GM12878 (cell line): Measurements from ENCODE around the gene ARSJ. TPM values are rescaled to one million over a fixed set of nuclear protein-coding genes. Genes with fewer than 3 reads are reported as not detected.

Experiments used
- ATAC-seq: fragments of 200-7000 bp; cut with Tn5 transposase; 3 replicates; pipeline ENCODE4 v1.9.1; 2020; ENCODE audit warnings: mild to moderate bottlenecking, moderate library complexity
- BruUV-seq: library from RNA; stranded (reverse); fragments of 400-500 nt; replicated peaks from 2 replicates; lab custom pipeline; 2021; lab: Mats Ljungman, UMichigan
- CTCF ChIA-PET: fragments of 300-600 bp; sonication (Branson Sonifier 250); formaldehyde crosslinking; extraction: SDS; loops from one replicate; lab custom pipeline; 2021; ENCODE audit warnings: inconsistent platforms; lab: Yijun Ruan, JAX
- POLR2A ChIA-PET: fragments of 350-600 bp; formaldehyde crosslinking; extraction: SDS; loops from one replicate; lab custom pipeline; 2021; ENCODE audit warnings: inconsistent platforms; lab: Charles Lee
- RAD21 ChIA-PET: fragments of 300-600 bp; sonication (Branson Sonifier 250); formaldehyde crosslinking; loops from one replicate; lab custom pipeline; 2023; ENCODE audit warnings: antibody characterized with exemption; ENCODE audit not compliant: unreplicated experiment; lab: Charles Lee
- SMC1A ChIA-PET: fragments of 300-600 bp; sonication (Branson Sonifier 250); formaldehyde crosslinking; loops from one replicate; lab custom pipeline; 2023; ENCODE audit not compliant: unreplicated experiment, uncharacterized antibody; lab: Charles Lee
- DNase-seq: peaks from one replicate; pipeline ENCODE4 v3.0.0-alpha.2; 2011; ENCODE audit warnings: low read depth, low spot score
- FAIRE-seq: peaks from 3 replicates; lab custom pipeline; 2011; peaks lifted over from hg19 to GRCh38; lab: Jason Lieb, UNC
- H2AFZ ChIP-seq: 2 replicates; pipeline ENCODE4 v1.6.0; 2011; ENCODE audit warnings: low read depth, low read length, control low read depth; ENCODE audit not compliant: control insufficient read depth
- H3K27ac ChIP-seq: 2 replicates; pipeline ENCODE4 v1.5.1; 2011; ENCODE audit warnings: control low read depth; ENCODE audit not compliant: control insufficient read depth, insufficient read depth
- H3K27me3 ChIP-seq, 2 experiments: replicated peaks in 1 of 2; 2 replicates each; pipeline versions ENCODE4 v1.6.0 to v1.6.1; 2011; ENCODE audit warnings: low read length in 1 of 2; ENCODE audit not compliant: control insufficient read depth in 2 of 2, insufficient read depth in 2 of 2
- H3K36me3 ChIP-seq, 2 experiments: 2 replicates each; pipeline ENCODE4 v1.5.1; 2011; ENCODE audit warnings: low read length in 1 of 2; ENCODE audit not compliant: control insufficient read depth in 2 of 2, insufficient read depth in 2 of 2
- H3K4me1 ChIP-seq: 2 replicates; pipeline ENCODE4 v1.6.1; 2011; ENCODE audit warnings: mild to moderate bottlenecking, low read length, moderate library complexity, mixed read lengths; ENCODE audit not compliant: control insufficient read depth, insufficient read depth
- H3K4me2 ChIP-seq: 2 replicates; pipeline ENCODE4 v1.6.0; 2011; ENCODE audit warnings: control low read depth; ENCODE audit not compliant: control insufficient read depth, insufficient read depth
- H3K4me3 ChIP-seq: fragments of 200-600 bp; sonication (generic); 2 replicates; pipeline ENCODE4 v1.5.1; 2016
- H3K79me2 ChIP-seq: 2 replicates; pipeline ENCODE4 v1.6.0; 2011; ENCODE audit warnings: low read length; ENCODE audit not compliant: control insufficient read depth, insufficient read depth
- H3K9ac ChIP-seq: 2 replicates; pipeline ENCODE4 v1.8.0; 2011; ENCODE audit warnings: low read length, control low read depth, mixed read lengths; ENCODE audit not compliant: control insufficient read depth, insufficient read depth
- H3K9me3 ChIP-seq: replicated peaks from 3 replicates; pipeline ENCODE4 v1.5.1; 2011; ENCODE audit warnings: mild to moderate bottlenecking, low read length; ENCODE audit not compliant: control insufficient read depth, insufficient read depth
- H4K20me1 ChIP-seq: 2 replicates; pipeline ENCODE4 v1.6.0; 2011; ENCODE audit not compliant: control insufficient read depth, insufficient read depth
- BHLHE40 ChIP-seq, 2 experiments: fragments of 450-650 bp in 1 of 2; IDR thresholded peaks; 2 replicates each; pipeline ENCODE4 v1.6.1; 2011 to 2017; ENCODE audit warnings: low read depth in 2 of 2, borderline replicate concordance in 1 of 2, improper control_type of control experiment in 1 of 2, low read length in 1 of 2, mild to moderate bottlenecking in 1 of 2
- BMI1 ChIP-seq: fragments of 450-650 bp; IDR thresholded peaks from 2 replicates; pipeline ENCODE4 v1.6.1; 2016; ENCODE audit warnings: mild to moderate bottlenecking, moderate library complexity, borderline replicate concordance
- EGR1 ChIP-seq, 2 experiments: IDR thresholded peaks; 1 replicate in 1 of 2; 2 replicates in 1 of 2; pipeline ENCODE4 v1.6.1; 2011 to 2012; ENCODE audit warnings: low read depth in 2 of 2, low read length in 2 of 2, borderline replicate concordance in 1 of 2, mild to moderate bottlenecking in 1 of 2, moderate library complexity in 1 of 2
- EZH2 ChIP-seq: IDR thresholded peaks from 2 replicates; pipeline ENCODE4 v1.6.1; 2012; ENCODE audit warnings: low read depth, mild to moderate bottlenecking, control low read depth, inconsistent platforms, low read length, borderline replicate concordance; ENCODE audit not compliant: control insufficient read depth
- FOXM1 ChIP-seq: IDR thresholded peaks from 2 replicates; pipeline ENCODE4 v1.6.1; 2012; ENCODE audit warnings: low read depth, mild to moderate bottlenecking, inconsistent platforms, low read length, moderate library complexity
- GATAD2B ChIP-seq: fragments of 450-650 bp; conservative IDR thresholded peaks from 2 replicates; pipeline ENCODE4 v1.6.1; 2017; ENCODE audit warnings: low read depth, mild to moderate bottlenecking, moderate library complexity
- HDAC6 ChIP-seq: fragments of 200-600 bp; sonication (generic); IDR thresholded peaks from one replicate; pipeline ENCODE4 v1.8.0; 2017; ENCODE audit warnings: antibody characterized with exemption; ENCODE audit not compliant: unreplicated experiment
- MEF2A ChIP-seq: IDR thresholded peaks from 2 replicates; pipeline ENCODE4 v1.6.1; 2011; ENCODE audit warnings: low read depth, mild to moderate bottlenecking, low read length, moderate library complexity; ENCODE audit not compliant: insufficient read depth
- MTA2 ChIP-seq: fragments of 450-650 bp; IDR thresholded peaks from 2 replicates; pipeline ENCODE4 v1.6.1; 2016; ENCODE audit warnings: low read depth, mild to moderate bottlenecking, moderate library complexity
- MXI1 ChIP-seq: fragments of 150-350 bp; IDR thresholded peaks from 2 replicates; pipeline ENCODE4 v1.6.1; 2011; ENCODE audit warnings: low read depth, mild to moderate bottlenecking, inconsistent platforms, low read length, improper control_type of control experiment
- POU2F2 ChIP-seq: IDR thresholded peaks from 3 replicates; pipeline ENCODE4 v1.6.1; 2011; ENCODE audit warnings: low read depth, mild to moderate bottlenecking, low read length, borderline replicate concordance
- SIN3A ChIP-seq: IDR thresholded peaks from 2 replicates; pipeline ENCODE4 v1.6.1; 2012; ENCODE audit warnings: low read depth, low read length, improper control_type of control experiment
- SIX5 ChIP-seq: IDR thresholded peaks from 2 replicates; pipeline ENCODE4 v1.6.1; 2011; ENCODE audit warnings: mild to moderate bottlenecking, low read depth, low read length, moderate library complexity; ENCODE audit not compliant: severe bottlenecking
- TAF1 ChIP-seq: IDR thresholded peaks from 2 replicates; pipeline ENCODE4 v1.6.1; 2011; ENCODE audit warnings: mild to moderate bottlenecking, low read depth, low read length, borderline replicate concordance
- TBL1XR1 ChIP-seq: IDR thresholded peaks from 2 replicates; pipeline ENCODE4 v1.6.1; 2012; ENCODE audit warnings: low read depth, low read length, improper control_type of control experiment
- ZNF274 ChIP-seq: IDR thresholded peaks from one replicate; pipeline ENCODE4 v1.8.0; 2011; ENCODE audit not compliant: insufficient read length, insufficient read depth
- ZNF384 ChIP-seq: IDR thresholded peaks from 2 replicates; pipeline ENCODE4 v1.6.1; 2012; ENCODE audit warnings: low read depth, mild to moderate bottlenecking, low read length, improper control_type of control experiment, borderline replicate concordance
- WGBS: methylation state at CpG from one replicate; pipeline ENCODE4 v1.1.6; 2016; ENCODE audit warnings: low lambda C conversion rate; ENCODE audit not compliant: insufficient replicate concordance, insufficient coverage; ENCODE audit errors: missing lambda C conversion rate; 5-methylcytosine and 5-hydroxymethylcytosine counted together
- in situ Hi-C: fragments of 300-500 bp; cut with MboI; formaldehyde crosslinking; loops from 9 replicates; pipeline ENCODE4 v1.14.3; 2018; ENCODE audit warnings: mixed read lengths
- intact Hi-C: fragments of 100-400 bp; cut with micrococcal nuclease; formaldehyde crosslinking; loops from one replicate; pipeline ENCODE4 v1.14.2; 2022; ENCODE audit not compliant: unreplicated experiment
- polyA plus RNA-seq, 11 experiments: library from polyadenylated mRNA; depleted of rRNA in 4 of 11; unstranded in 6 of 11; stranded (reverse) in 5 of 11; fragments of >200 nt; fragmentation: Nextera tagmentation in 4 of 11; fragmentation: Illumina TruSeq in 1 of 11; extraction: Ambion mirVana in 4 of 11; extraction: Trizol in 1 of 11; gene quantifications; 1 replicate in 1 of 11; 2 replicates in 10 of 11; pipeline versions ENCODE4 v1.2.1 to v1.2.3, GENCODE V29; 2011 to 2016; ENCODE audit warnings: inconsistent platforms in 2 of 11, missing spikeins in 2 of 11, low read depth in 1 of 11
- total RNA-seq, 4 experiments: library from RNA; depleted of rRNA in 3 of 4; stranded (reverse); fragments of >200 nt in 3 of 4; fragmentation: Illumina TruSeq in 1 of 4; extraction: Trizol in 1 of 4; gene quantifications; 2 replicates each; pipeline versions ENCODE4 v1.2.1 to v1.2.3, GENCODE V29; 2013 to 2021
- TF ChIP-seq, protein P1 (sequence below): fragments of 450-650 bp; IDR thresholded peaks from 2 replicates; pipeline ENCODE4 v1.6.1; 2017; ENCODE audit warnings: antibody characterized with exemption, mild to moderate bottlenecking, moderate library complexity
- TF ChIP-seq, protein P2 (sequence below): fragments of 450-650 bp; conservative IDR thresholded peaks from 2 replicates; pipeline ENCODE4 v1.6.1; 2017; ENCODE audit warnings: mild to moderate bottlenecking, moderate library complexity

Gene ARSJ
- total and polyA plus RNA-seq, 10 of the 15 experiments (the other 5 are each of a cell fraction or from before 2014, with no cell fraction given): under 0.01 to 0.19 (median 0.04) TPM; not detected in 5

DNA sequence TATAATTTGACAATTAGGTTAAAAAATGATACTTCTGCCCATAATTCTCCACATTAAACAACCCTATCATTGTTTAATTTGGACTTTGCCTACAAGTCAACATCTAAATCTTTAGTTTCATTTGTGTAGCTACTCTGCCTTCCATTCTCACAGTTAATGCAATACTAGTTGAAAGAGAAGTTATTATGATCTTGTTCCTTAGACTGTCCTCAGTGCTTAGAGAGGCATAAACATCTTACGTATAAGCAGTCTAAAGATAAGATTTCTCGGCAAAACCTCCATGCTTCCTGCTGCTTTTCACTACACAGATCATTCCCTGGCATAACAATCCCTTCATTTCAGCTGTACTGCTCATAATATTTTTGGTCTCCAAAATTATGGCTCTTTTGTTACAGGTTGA is 112.8 kb downstream of the ARSJ start:
- DNase-seq (no peak), ATAC-seq (no peak), FAIRE-seq (no peak)
- ChIA-PET RAD21 (no interaction called here), CTCF (interaction anchor here (0.8 kb wide), 1 partner anchor 8 kb away, joined by 3 read pairs; no protein-coding TSS in a partner anchor), SMC1A (interaction anchor here (0.7 to 2.6 kb wide), 8 partner anchors 8 to 90 kb away, joined by 3 to 11 read pairs (median 4); no protein-coding TSS in a partner anchor), POLR2A (interaction anchor here (0.6 to 0.7 kb wide), 2 partner anchors 494 to 551 kb away, joined by 3 read pairs; no protein-coding TSS in a partner anchor)
- no peak overlapping the region for H3K4me3 ChIP-seq
- BruUV-seq: no TSS peak
- no peaks in the 10 kb centered on the region for H3K79me2 ChIP-seq
- H3K27ac ChIP-seq: no peak overlapping the region
- in situ Hi-C loops (no loop called here), intact Hi-C loops (no loop called here)
- H2AFZ ChIP-seq: no peak overlapping the region
- TF ChIP-seq EGR1 (IDR thresholded peaks at IDR 0.05; ENCODE audit: borderline replicate concordance in 1 of 2, low read depth in 2 of 2, low read length in 2 of 2) (no peak), MEF2A (no peak), HDAC6 (no peak), SIN3A (no peak), ZNF384 (no peak), TAF1 (no peak), POU2F2 (no peak), FOXM1 (no peak), SIX5 (no peak), EZH2 (no peak), MTA2 (no peak), BHLHE40 (IDR thresholded peaks at IDR 0.05; ENCODE audit: borderline replicate concordance in 1 of 2, low read depth in 2 of 2, low read length in 1 of 2) (no peak), MXI1 (no peak), GATAD2B (no peak), TBL1XR1 (no peak), ZNF274 (no peak), BMI1 (no peak)
- TF ChIP-seq, protein P1, sequence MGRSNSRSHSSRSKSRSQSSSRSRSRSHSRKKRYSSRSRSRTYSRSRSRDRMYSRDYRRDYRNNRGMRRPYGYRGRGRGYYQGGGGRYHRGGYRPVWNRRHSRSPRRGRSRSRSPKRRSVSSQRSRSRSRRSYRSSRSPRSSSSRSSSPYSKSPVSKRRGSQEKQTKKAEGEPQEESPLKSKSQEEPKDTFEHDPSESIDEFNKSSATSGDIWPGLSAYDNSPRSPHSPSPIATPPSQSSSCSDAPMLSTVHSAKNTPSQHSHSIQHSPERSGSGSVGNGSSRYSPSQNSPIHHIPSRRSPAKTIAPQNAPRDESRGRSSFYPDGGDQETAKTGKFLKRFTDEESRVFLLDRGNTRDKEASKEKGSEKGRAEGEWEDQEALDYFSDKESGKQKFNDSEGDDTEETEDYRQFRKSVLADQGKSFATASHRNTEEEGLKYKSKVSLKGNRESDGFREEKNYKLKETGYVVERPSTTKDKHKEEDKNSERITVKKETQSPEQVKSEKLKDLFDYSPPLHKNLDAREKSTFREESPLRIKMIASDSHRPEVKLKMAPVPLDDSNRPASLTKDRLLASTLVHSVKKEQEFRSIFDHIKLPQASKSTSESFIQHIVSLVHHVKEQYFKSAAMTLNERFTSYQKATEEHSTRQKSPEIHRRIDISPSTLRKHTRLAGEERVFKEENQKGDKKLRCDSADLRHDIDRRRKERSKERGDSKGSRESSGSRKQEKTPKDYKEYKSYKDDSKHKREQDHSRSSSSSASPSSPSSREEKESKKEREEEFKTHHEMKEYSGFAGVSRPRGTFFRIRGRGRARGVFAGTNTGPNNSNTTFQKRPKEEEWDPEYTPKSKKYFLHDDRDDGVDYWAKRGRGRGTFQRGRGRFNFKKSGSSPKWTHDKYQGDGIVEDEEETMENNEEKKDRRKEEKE: no peak
- TF ChIP-seq, protein P2, sequence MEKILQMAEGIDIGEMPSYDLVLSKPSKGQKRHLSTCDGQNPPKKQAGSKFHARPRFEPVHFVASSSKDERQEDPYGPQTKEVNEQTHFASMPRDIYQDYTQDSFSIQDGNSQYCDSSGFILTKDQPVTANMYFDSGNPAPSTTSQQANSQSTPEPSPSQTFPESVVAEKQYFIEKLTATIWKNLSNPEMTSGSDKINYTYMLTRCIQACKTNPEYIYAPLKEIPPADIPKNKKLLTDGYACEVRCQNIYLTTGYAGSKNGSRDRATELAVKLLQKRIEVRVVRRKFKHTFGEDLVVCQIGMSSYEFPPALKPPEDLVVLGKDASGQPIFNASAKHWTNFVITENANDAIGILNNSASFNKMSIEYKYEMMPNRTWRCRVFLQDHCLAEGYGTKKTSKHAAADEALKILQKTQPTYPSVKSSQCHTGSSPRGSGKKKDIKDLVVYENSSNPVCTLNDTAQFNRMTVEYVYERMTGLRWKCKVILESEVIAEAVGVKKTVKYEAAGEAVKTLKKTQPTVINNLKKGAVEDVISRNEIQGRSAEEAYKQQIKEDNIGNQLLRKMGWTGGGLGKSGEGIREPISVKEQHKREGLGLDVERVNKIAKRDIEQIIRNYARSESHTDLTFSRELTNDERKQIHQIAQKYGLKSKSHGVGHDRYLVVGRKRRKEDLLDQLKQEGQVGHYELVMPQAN: no peak
- no peaks in the 10 kb centered on the region for H4K20me1 ChIP-seq
- H3K9ac ChIP-seq: no peak overlapping the region
- 94% methylated on average over 2 of the region's 2 CpGs for WGBS
- no peaks in the 10 kb centered on the region for H3K36me3 ChIP-seq
- H3K4me1 ChIP-seq: peaks cover 3% of the 10 kb centered on the region; the same call in 1 of the 2 replicates
- no peaks in the 10 kb centered on the region for H3K27me3 ChIP-seq
- H3K4me2 ChIP-seq: no peak overlapping the region
- peaks cover 11% of the 10 kb centered on the region for H3K9me3 ChIP-seq
